NCI-H446 (cell line): ENCODE data around the gene TRAF5.

ENCODE experiments used
- DNase-seq, 2 experiments: peaks; one replicate each; lab custom pipeline; 2025; lab: John Stamatoyannopoulos, UW

TRAF5 gene

DNA sequence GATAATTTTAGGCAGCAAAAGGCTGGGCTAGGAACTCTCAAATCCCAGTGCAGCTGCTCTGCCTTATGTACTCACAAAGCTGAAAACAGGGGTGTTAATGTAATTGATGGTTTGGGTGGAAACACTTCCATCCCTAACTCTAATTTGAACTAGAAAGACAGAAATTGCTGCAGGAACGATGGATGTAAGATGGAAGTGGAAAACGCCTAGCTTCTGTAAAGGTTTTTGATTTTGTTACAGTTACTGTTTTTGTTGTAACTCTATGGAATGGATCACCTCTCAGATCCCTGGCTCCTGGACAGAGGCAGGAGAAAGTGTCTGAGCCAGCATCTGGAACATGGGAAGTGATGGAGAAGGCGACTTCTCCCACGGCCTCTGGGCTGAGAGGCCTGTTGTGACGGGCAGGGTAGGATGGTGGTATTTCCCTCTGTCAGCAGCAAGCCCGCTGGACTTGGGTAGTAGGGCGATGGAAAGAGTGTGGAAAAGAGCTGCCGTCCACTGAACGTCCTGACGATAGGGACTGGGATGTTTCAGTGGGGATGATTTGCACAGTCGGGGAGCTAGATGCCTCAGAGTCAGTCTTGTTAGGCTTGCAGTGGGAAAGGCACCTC, 1.6 kb downstream of the TRAF5 start:
- DNase-seq = no peak

DNA sequence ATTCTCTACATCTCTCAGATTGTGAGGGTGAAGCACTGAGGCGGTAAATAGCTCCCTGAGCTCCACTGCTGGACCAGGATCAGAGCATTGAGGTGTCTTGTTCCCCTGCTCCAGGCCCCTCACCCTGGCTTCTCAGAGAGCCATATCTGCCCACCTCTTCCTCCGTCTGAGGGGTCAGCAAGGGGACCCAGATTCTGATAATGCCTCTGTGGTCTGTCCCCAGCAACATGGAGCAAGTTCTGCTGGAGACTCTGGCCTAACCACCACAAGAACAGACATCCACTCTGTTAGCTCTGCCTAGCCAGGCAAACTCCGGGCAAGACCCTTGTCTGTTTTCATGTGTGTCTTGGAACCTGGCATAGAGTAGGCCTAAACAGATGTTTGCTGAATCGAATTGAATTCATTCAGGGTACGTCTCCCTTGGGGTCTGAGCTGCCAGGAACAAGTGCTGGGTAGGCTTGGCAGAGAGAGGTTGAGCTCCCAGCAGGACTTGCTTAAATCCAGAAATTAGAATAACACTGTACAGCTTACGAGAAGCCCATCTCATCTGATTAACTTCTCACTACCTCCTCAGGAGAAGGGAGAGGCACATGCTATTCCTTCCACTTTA, 2.3 kb downstream of the TRAF5 start:
- peak; percentile 21 to 87 for DNase-seq

DNA sequence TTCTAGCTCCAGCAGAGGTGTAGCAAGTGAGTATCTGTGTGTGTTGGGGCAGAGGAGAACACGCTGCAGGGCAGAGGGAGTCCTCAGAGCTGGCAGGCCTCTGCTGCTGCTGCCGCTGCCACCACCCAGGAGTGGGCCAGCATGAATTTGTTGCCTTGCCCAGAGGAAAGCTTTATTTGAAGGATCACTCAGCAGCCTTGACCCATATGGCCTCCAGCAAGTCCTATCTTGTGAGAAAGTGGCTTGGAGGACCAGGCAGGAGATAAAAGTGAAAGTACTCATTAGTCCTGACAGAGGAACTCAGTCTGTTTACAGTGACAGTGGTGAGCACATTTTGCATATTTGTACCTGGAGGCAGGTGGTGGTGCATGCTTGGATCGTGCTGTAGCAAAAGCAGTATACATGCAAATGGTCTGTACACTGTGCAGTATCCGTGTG, 3.1 kb downstream of the TRAF5 start:
- no peak for DNase-seq

DNA sequence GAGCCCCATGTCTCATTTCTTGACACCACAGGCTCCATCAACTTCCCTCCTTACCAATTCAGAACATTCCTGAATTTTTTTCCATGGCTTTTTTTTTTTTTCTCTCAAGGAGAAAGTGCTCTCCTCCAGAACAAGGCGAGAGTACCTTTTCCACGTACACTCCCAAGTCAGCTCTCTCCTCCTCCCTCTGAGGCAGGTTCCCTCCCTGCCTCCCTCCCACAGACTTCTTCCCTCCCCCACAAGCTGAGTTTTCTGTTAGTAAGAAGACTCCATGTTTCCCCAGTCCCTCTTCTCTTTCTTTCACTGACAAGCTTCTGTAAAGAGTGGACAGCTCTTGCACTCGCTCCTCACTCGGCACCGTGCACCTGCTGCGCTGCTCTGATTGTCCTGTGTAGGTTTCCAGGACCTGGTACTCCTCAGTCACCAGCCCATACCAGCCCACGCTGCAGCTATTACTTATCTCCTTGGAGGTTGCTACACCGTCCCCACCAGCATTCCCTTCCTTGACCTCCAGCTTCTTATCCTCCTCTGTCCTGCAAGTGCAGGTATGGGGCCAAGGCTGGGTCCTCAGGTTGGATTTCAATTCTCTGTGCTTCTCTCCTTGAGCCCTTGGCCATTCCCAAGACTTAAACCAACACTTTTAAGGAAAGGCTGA, 3.8 kb downstream of the TRAF5 start:
- DNase-seq = no peak

DNA sequence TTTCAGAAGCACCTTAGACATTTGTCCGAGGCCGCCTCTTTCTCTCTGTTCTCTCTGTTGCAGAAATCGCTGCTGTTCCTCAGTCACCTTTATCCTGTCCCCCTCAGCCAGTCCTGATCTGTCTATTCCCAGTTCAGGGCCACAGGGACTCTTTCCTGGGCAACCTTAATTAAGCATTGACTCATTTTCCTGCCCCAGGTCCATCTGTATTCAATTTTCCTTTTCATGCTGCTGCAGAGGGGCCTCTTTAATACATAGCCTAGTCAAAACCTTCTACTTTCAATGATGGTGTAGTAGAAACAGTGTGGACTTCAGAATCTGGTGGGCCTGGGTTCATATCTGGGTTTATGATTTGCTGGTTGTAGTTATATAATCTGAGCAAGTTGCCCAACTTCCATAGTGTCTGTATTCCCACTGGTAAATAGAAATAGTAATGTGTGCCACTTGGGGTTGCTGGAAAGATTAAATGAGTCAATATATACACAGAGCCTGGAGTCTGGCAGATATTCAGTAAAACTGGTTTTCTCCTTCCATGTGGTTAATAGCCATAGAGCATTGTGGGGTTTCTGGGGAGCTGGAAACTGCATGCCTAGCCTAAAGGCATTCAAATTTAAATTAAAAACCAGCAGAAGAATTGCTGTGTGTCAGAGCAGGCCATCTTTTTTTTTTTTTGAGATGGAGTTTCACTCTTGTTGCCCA, 4.5 kb downstream of the TRAF5 start:
- DNase-seq = no peak

DNA sequence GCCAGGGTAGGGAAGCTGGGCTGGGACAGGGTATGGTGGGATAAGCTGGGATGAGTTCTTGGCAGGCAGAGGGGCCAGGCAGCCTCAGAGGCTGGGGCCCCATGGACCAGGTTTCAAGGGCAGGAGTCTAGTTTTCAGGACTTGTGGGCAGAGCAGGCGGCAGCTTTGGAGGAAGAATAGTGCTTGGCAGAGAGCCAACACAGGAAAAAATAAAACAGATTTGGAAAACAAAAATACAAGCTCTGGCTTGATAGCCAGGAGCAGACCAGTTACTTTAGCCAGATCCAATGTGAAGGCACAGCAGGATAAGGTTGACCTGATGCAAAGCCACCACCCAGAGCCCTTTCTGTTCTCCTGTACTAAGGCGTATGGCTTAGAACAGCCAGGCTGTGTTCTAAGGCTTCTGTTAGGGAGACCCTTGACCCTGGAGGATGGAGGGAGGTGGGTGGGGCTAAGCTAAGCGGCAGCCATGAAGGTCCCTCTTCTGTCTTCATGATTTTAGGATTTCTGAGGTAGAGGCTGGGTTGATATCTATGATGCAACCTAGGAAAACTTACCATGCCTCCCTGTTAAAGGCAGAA, 5.5 kb downstream of the TRAF5 start:
- peak in 1 of 2 experiments; percentile 23 for DNase-seq

DNA sequence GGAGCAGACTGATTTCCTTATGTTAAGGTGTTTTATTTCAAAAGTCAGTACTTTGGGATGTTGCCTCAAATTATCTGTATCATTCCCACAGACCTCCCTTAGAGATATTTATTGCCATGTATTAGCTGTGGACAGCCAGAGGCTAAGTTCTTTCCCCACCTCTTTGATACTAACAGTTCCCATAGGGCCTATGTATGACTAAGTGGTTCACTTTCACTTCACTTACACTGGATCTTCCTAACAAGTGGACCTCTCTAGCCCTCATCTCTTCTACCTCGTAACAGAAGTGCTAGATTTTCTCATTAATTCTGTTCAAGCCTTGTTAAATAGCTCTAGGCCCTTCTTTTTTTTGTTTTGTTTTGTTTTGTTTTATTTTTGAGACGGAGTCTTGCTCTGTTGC, 6.2 kb downstream of the TRAF5 start:
- no peak for DNase-seq

DNA sequence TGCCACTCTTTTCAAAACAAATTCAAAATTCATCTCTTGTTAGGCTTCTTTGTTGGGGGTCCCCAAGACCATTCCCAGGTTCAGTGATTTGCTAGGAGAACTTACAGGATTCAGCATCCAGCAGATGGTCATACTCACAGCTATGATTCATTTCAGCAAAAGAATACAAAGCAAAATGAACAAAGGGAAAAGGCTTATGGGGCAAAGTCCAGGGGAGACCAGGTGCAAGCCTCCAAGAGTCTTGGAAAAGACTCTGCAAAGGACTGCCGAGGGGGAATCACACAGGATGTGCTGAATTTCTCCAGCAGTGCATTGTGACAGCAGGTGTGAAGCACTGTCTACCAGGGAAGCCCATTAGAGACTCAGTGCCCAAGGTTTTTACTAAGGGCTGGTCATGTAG, 7.3 kb downstream of the TRAF5 start:
- no peak for DNase-seq

DNA sequence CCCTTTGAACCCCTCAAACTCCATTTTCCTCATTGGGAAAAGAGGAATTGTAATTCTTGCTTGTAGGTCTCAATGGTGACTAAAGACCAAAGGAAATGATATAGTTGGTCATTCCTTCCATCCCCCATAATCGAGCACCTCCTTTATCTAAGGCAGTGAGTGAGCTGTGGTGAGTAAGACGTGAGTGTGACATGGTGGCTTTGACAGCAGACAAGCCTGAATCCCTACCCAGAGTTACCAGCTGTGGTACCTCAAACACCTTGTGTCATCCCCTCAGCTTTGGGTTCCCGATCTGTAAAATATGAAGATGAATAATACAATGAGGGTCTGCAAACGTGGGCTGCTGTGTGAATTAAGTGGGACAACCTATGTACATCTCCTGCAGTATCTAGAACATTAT, 8.4 kb downstream of the TRAF5 start:
- DNase-seq = no peak

DNA sequence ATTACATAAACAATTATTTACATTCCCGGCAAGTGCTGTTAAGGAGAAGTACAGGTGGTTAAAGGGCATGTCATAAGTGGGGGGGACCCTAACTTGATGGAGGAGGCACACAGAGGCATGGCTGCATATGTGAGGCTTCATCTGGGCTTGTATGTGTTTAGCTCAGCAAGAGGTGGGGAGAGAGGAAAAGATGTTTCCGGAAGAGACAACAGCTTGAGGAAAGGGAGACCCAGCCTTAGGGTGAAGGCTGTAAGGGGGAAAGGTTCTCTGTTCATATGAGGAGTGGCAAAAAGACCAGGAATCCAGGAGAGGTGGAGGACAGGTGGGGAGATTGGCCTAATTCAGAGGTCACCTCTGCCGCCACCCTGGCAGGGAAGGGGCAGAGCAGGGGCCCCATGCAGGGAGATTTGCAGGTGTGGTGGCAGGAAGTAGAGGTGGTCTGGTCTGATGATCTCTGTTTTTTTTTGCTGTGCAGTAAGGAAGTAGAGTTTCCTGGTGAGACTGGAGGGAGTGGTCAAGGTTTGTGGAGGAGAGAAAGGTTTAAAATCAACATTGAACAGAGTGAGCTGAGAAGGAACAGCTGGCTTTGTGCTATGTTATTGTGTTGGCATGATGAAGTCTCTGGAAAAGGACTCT, 9.0 kb downstream of the TRAF5 start:
- no peak for DNase-seq

DNA sequence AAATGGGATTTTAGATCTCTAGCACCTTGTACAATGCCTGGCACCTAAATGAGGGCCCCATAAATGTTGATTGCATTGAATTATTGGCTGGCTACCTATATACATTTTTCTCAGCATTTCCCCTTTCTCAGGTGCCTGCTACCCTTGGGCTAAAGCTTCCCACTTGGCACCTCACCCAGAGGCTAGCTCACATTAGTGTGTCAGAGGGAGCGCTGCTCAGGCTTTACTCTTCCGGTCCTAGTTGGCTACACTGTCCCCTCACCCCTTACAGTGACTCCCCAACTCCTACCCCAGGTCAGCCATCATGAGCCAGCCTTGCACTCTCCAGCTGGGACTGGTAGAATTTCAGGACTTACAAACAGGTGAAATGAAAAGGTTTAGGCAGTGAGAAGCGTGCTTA, 9.5 kb downstream of the TRAF5 start:
- DNase-seq = no peak

DNA sequence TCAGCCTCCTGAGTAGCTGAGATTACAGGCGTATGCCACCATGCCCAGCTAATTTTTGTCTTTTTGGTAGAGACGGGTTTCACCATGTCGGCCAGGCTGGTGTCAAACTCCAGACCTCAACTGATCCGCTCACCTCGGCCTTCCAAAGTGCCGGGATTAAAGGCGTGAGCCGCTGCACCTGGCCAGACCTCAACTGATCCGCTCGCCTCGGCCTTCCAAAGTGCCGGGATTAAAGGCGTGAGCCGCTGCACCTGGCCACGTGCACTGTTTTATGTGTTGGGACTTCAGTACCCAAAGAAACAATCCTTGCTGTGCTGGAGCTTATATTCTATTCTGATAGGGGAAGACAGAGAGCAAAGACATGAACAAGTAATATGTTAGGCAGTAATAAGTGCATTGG, 10.1 kb downstream of the TRAF5 start:
- DNase-seq = no peak

DNA sequence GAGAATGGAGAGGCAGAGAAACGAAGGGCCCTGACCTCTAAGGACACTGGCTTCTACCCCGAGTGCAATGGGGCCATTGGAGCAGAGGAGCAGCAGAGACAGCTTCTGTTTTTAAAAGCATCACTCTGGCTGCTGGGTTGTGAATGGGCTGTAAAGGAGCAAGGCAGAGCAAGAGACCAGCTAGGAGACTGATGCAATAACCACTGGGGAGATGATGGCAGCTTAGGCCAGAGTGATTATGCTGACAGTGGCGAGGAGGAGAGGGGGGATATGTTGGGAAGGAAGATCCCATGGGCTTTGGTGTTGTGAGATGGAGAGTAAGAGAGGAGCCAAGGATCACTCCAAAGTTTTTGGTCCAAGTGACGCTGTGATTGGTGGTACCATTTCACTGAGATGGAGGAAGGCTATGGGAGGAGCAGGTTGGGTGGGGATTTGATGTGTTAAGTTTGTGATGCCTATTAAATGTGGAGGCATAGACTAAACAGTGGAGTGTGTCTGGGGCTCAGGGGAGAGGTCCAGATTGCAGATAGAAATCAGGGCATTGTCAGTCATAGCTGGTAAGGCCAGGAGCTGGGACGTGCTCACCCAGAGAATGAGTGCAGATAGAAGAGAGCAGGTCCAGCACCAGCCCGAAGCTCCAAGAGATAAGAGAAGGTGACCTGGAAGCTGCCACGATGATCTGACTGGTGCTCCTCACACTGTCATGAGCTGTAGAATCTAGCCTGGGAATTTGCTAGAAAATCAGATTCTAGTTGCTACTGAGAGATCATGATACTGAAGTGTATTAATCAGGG, 11.0 kb downstream of the TRAF5 start:
- no peak for DNase-seq

DNA sequence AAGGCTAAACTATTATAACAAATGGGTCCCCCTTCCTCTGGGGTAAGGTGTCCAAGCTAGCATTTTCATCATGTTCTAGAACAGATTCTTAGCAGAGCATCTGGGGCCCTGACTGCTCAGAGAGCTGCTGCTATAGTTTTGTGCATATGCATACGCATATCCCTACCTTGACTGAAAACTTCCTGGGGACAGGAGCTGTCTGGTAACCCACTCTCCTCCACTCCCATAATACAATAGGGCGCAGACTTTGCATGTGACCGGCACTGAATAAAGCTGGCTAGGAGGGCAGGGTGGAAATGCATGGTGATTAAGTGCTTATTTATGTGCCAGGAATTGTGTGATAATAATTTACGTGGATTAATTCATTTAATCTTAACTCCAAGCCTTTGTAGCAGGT, 11.6 kb downstream of the TRAF5 start:
- DNase-seq = no peak

DNA sequence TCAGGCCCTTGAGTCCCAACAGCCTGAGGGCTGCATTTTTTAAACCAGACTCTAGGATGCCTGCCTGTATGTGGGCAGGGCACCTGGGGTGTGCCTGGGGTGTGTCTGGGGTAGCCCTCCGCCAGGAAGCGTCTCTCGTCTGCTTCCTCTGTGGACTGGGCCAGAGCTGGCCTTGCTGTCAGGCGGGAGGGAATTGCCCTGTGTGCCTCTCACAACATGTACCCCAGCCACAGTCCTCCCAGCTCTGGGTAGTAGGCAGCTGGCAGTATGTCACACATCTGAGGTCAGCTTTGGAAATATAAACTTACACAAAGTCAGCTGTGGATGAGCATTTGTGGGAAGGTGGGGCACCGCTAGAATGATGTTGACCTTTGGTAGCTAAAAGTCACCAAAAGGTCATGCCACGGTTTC, 13.0 kb downstream of the TRAF5 start:
- DNase-seq = no peak

DNA sequence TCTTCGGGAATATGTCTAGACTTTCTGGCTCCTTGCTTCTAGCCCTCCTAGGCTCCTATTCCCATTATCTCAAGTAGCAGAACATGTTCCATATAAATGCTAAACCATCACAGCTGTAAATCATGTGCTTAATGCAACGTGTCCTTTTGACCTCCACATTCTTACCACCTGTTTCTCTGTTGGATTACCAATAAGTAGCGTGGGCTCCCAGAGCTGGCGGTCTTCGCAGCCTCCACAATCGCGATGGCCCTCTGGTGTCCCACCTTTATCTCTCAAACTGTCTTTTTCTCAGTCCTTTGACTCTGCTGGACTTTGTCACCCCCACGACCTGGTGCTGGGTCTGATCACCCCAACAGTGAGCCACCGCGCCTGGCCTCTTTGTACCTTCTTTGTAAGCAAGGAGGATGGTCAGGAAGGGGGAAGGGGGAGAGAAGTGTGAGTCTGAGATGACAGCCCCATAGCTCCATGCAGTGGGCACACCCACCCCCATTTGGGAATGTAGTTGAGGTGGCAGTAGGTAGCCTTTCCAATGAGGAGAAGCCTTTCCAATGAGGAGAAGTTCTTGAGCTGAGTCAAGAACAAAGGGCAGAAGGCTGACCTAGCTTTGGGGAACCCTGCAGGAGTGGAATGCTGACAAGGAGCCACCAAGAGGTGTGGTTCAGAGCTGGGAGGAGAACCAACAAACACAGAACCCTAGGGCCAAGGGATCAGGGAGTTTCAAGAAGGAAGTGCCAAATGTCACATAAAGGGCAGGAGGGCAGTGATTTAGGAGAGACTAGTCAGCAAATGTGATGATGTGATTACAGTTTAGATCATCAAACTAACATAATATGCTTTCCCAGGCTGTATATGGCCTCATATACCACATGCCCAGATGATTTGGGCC, 14.2 kb downstream of the TRAF5 start:
- no peak for DNase-seq

DNA sequence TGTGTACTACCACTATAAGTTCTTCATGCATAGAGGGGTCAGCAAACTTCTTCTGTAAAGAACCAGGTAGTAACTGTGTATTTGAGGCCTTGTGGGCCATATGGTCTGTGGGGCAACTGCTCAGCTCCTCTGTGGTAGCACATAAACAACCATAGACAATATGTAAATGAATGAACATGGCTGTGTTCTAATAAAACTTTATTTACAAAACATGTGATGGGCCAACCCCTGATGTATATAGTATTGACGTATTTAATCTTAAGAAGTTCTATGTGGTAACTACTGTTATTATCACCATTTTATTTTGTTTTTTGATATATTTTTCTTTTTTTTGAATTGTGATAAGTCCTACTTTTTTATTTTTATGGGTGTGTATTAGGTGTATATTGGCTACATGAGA, 15.4 kb downstream of the TRAF5 start:
- DNase-seq = no peak

DNA sequence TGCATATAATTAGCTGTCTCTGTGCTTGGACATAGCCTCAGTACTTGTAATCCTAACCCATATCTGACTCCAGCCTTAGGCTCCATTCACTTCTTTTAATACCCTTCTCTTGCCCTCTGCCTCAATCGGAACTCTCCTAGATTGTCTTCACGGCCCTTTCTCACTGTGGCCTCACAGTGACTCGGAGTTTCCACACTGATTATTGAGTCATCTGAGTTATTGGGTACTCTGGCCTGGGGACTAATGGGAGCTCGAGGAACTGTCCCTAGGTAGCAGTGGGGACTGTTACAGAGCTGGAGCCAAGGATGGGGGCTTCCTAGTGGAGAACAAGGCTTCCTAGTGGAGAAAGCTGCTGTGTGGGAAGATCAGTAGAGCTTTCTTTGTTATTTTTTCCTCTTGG, 17.0 kb downstream of the TRAF5 start:
- DNase-seq = no peak

DNA sequence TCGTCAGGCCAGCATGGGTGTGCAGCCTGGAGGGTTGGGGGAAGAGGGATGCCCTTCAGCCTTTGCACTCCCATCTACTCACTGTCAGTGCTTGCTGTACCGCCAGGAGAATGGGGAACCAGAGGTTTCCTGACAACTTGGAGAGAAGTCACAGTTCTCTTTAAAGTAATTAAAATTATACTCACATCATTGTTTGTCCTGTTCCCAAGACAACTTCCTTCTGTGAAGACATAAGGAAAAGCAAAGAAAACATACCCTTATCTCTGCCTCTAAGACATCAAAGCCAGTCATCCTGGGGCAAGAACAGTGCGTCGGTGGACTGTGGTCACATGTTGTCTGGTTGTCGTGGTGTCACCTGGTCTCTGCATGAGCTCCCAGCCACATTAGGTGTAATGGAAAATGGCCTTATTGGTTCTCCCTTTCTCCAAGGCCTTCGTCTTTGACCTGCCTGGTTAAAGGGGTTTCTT, 17.6 kb downstream of the TRAF5 start:
- no peak for DNase-seq

DNA sequence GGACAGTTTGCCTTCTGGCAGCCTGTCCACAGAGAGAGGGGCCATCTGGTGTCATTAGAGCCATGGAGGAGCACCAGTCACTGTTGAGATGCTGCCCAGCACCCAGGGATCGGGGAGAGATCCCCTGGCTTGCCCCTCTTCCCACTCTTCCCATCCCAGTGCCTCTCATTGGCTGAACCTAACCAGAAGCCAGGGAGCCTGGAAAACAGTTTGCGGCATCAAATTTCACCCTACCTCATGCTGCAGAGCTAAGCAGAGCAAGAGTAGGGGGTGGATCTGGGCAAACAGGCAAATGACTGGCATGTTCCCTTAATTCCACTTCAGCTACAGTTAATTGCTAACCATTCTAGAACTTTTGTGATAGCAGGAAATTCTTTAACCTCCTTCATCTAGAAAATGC, 19.1 kb downstream of the TRAF5 start:
- DNase-seq = peak in 1 of 2 experiments; percentile 47
